Measurements from ENCODE around the gene LCN12.

GRCh38 chr9:136937186-136938001, 14.7 kb upstream of the LCN12 start:
- TF ChIP-seq EP300 (IDR thresholded peaks at IDR 0.05) (no peak), CTCF (IDR thresholded peaks at IDR 0.05) (no peak)

Measured in gastroesophageal sphincter (tissue), 3 donors.